Measurements from ENCODE around the gene RBMS3.
"Not testable (repeated sequence)": the region's sequence is repeated elsewhere in the genome, so short reads cannot be mapped to it uniquely, and the experiment has no call there.

RBMS3 gene

DNA sequence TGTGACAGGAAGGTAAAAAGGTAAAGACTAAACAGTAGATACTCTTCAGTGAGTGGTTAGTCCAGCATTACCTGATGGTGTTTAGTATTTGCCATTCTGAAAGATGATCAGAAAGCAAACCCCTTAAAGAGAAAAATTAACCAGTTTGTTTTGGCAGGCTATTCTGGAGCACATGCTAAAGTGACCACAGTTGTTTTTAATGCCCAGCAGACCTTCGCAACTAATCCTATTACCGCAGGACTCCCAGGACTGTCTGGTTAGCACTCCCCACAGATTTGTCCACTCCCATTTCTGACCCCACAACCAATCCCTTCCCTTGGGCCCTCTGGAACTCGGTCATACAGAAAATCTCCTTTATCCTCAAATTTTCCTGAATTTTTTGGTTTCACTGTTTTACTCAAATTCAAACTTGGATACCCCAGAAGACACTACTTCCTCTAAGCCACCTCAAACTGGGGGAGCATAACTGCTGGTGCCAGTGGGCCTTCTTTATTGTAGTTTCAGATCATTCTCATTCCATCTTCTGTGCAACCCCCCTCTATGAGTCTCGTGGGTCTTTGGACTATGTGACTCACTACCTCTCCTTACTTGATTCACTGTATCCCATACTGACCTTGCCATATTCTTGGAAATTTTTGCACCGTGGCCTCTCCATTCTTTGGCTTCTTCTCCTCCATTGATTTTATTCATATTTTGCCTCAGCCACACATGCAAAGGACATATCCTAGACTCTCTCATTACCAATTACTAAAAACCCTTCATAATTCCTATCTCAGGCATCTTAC lies 104.4 kb downstream of the RBMS3 start:
- no peak for DNase-seq (ENCODE audit: low read depth)

DNA sequence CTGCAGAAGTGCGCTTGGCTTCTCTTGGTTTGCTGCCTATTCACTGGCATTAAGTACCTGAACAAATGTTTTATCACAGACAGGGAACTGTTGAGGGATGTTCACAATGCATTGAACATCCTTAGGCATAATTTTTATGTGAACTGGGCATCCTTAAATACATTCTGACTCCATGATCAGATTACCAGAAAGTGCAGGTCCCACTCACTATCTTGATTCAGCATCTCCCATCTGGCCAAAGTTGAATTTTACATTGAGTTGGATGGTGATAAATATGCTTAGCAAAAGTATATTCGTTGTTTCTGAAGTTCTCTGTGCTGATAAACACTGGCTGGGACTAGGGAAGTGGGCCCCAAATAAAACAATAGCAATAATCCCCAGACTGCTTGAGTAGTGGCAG lies 108.5 kb downstream of the RBMS3 start:
- DNase-seq (ENCODE audit: low read depth): no peak

DNA sequence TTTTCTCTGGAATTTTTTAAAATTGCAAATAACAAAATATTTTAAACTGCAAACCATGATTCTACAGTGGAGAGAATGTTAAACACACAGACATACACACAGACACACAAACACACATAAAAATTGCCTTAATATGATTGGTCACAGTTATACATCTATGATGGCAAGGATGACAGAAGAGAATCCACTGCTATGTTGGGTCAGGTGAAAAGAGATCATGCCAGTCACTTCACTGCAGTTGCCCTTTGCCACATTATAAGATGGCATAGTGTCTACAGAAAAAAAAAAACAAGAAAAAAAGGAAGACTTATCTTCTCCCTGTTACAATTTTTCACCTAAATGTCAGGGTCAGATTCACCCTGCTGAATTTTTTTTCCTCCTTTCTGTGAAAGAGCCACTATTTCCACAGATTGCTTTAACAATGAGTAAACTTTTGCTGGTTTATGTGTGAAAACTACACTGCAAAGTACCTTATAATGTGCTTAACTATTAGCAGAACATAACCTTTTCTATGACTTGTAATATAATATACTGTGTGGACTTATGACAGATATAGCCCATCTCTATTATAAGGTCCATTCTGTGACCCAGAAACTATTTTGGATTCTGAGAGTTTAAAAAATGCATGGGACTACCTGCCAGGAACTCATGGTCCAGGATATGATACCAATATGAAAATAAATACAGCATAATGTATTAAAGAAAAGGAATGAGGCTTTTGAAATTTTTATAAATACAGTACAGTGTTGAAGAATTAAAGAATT lies 111.9 kb downstream of the RBMS3 start:
- no peak for DNase-seq (ENCODE audit: low read depth)

DNA sequence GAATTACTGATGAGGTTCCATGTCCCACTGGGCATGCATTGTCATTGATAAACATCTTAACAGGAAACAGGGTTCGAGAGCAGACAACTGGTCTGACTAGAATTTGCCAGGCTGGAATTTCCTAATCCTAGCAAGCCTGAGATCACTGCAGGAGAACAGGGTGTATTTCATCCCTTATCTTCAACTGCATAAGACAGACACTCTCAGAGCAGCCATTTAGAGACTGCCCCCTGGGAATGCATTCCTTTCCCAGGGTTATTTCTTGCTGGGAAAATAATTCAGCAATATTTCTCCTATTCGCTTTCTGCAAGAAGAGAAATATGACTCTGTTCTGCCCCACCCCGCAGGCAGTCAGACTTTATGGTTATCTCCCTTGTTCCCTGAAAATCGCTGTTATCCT lies 113.1 kb downstream of the RBMS3 start:
- not testable (repeated sequence) for DNase-seq (ENCODE audit: low read depth)

DNA sequence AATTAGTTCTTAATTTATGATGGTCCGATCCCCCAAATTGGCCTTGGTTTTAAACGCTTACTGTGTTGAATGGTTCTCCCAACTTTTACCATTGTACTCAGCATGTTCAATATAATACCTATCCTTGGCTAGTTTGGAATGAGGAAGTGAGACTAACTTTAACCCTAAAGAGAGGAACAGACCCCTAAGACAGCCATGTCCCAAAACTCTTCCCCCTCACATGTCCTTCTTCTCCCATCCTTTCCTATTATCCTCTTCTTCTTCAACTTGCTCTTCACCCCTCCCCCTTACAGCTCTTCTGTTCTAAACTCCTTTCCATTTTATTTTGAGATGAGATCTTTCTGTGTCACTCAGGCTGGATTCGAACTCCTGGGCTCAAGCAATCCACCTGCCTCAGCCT lies 116.5 kb downstream of the RBMS3 start:
- DNase-seq (ENCODE audit: low read depth): no peak

- no peak for DNase-seq (ENCODE audit: low read depth)
Measured at GRCh38 chr3:29398787-29399186, 117.9 kb downstream of the RBMS3 start.

DNA sequence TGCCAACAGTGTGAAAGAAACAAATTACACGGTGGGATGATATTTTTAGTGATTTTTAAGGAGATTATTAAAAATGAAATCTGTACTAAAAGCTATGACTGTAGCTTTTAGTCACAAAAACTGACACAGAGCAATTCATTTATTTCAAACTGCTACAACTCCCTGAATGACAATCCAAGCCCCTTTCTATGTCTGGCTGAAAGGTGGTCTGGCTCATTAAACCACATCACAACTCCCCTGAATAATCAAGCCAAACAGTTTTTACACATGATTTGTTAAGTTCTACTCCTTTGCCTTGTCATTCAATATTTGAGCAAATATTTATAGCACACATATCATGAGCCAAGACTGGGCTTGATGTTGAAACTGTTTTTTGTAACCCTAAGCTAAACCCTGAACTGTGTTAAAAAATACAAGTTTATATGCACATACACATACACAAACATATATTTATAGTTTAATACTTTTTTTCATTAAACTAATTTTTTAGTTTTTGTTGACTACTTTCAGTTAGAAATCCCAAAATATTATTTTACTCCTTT lies 125.5 kb downstream of the RBMS3 start:
- no peak for DNase-seq (ENCODE audit: low read depth)

DNA sequence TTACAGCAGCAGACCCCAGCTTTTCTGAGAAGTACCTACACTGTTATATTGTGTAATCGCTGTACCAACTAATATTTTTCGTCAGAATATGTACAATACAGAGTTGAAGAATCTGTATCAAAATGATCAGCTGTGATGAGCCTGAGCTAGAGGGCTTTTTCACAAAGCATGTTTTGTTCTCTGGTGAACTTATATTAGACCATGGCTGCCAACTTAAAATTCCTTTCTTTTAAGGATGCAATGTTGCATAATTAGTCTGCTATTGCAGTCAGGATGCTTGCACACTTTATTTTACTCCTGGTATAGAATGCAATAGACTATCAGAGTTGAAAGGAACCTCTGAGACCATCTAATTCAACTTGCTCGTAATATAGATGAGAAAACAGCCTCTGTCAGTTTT lies 127.8 kb downstream of the RBMS3 start:
- DNase-seq (ENCODE audit: low read depth): no peak

DNA sequence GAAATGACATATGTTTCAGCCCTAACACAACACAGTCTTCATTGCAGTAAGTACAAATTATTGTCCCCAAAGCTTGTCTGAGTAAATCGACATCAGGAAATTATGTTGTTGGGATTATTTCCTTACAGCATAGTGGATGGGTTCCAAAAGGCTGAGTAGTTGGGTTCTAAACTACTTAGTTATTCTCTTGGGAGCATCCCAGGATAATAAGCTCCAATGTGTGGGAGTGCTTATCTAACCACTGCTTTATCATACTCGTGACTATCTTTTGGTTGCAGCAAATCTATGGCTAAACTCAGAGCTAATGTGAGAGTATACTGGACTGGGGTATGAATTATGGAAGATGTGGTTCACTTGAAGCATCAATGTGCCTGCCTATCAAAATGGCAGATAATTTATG lies 128.5 kb downstream of the RBMS3 start:
- DNase-seq (ENCODE audit: low read depth): no peak

- no peak for DNase-seq (ENCODE audit: low read depth)
Measured at GRCh38 chr3:29410220-29410619, 129.3 kb downstream of the RBMS3 start.

- no peak for DNase-seq (ENCODE audit: low read depth)
Measured at GRCh38 chr3:29410660-29411405, 130.0 kb downstream of the RBMS3 start.

GRCh38 chr3:29412110-29412509 lies 131.2 kb downstream of the RBMS3 start:
- DNase-seq (ENCODE audit: low read depth): no peak

- no peak for DNase-seq (ENCODE audit: low read depth)
Measured at GRCh38 chr3:29414468-29415224, 133.8 kb downstream of the RBMS3 start.

GRCh38 chr3:29415482-29416223 lies 134.8 kb downstream of the RBMS3 start:
- DNase-seq (ENCODE audit: low read depth): no peak

DNA sequence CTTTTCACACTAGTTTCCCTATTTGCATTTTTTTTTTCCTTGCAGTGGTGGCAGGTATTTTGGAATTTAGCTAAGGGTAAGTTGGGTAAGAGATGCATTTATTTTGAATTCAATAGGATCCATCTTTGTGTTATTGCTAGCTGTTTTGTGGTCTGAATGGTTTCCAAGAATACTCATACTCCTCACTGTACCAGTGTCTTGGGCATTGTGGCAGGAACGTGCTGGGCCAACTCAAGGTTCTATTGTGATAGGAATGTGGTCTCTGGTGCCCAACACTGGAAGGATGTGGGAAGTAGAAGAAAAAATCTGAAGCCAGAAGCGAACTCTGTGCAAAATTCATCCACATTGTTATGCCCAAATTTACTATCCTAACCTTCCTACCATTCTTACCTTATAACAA lies 135.6 kb downstream of the RBMS3 start:
- DNase-seq (ENCODE audit: low read depth): no peak

GRCh38 chr3:29420106-29420505 lies 139.2 kb downstream of the RBMS3 start:
- DNase-seq (ENCODE audit: low read depth): no peak

GRCh38 chr3:29426302-29427226 lies 145.7 kb downstream of the RBMS3 start:
- no peak for DNase-seq (ENCODE audit: low read depth)

GRCh38 chr3:29427266-29428103 lies 146.6 kb downstream of the RBMS3 start:
- DNase-seq (ENCODE audit: low read depth): no peak

- DNase-seq (ENCODE audit: low read depth): no peak
Measured at GRCh38 chr3:29429055-29429679, 148.3 kb downstream of the RBMS3 start.

Measured in activated T-helper 9 cell treated with anti-CD3 and anti-CD28 coated beads, Interleukin-2, amount 50 U/mL, for 16 hours (primary cell).